IPS-NIHi7 (cell line): ENCODE measurements around the gene MINDY4.
A peak's percentile ranks its signal among the peaks of the same experiment; 100 is the strongest.

Experiments used
- DNase-seq: peaks from one replicate; pipeline ENCODE4 v3.0.0; 2012; ENCODE audit warnings: mixed read lengths; ENCODE audit errors: extremely low spot score

MINDY4 gene

DNA sequence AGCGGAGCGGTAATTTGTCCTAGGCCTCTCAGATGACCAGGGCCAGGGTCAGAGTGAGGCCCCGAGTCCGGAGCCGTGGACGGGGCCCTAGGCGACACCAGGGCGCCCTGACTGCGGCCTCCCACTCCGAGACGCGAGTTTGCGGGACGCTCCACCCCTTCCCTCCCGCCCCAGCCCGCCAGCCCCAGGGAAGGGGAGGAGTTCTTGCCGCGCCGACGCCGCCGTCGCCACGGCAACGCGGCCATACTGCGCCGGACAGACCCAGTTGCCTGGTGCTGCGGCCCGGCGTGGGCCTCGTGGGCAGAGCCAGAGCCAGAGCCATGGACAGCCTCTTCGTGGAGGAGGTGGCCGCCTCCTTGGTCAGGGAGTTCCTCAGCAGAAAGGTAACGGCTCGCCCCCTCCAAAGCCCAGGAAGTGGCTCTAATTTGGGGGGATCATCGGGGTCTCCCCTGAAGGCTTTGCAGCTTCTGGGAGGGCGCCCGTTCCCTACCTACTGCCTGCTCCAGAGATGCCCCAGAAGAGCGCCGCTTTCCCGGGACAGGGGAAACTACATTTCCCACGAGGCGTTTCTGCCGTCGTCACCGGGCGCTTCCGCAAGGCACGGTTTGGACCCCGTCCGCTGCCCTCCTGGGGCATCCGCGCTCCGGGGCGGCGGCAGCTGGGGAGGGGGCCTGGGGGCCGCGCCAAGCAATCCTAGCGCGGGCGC, at the start of gene MINDY4:
TSS of gene MINDY4 (plus strand) at position 244 of the 706 bp plus-strand sequence. CDS start at position 321, 77 bp downstream.
- DNase-seq = peak; percentile 95

GRCh38 chr7:30722187-30722586, 49.0 kb upstream of the MINDY4 start:
- DNase-seq = no peak

DNA sequence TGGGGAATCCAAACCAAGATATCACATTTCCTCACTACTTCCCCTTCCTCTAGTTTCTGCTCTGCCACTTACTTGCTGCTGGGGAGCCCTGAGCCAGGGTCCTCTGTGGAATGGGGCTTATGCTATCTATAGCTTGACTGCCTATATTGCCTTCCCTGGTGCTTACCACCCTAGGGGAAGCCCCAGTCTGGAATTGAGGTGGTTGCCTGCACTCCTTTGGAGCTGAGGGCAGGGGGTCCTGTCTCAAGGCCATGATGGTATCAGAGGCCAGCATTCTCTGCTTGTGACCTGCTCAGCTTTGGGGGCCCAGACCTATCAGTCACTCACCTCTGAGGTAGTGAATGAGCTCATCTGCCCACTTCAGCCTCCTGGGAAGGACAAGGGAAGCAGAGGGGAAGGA, 48.5 kb upstream of the MINDY4 start:
- no peak for DNase-seq

GRCh38 chr7:30723776-30724175, 47.4 kb upstream of the MINDY4 start:
- DNase-seq = no peak

- no peak for DNase-seq
Observed at GRCh38 chr7:30726296-30727006, 44.8 kb upstream of the MINDY4 start.

- no peak for DNase-seq
Observed at GRCh38 chr7:30727061-30727945, 43.9 kb upstream of the MINDY4 start.

DNA sequence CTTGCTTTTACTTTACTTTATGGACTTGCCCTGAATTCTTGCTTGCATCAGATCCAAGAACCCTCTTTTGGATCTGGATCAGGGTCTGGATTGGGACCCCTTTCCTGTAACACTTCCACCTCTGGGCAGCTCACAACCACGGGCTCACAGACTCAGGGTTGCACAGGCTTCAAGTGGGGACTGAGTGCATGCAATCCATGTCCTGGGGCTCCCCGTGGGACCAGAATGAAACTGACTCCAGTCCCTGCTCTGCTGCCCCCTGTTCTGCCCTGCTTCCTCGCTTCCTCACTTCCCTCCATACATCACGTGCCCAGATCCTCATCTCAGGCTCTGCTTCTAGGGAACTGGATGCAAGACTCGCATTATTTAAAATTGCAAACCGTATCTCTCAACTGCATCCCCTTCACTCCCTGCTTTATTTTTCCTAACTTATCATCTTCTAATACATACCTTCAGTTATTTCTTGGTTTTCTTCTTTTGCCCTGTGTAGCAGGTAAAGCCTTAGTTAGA, 42.6 kb upstream of the MINDY4 start:
- no peak for DNase-seq

DNA sequence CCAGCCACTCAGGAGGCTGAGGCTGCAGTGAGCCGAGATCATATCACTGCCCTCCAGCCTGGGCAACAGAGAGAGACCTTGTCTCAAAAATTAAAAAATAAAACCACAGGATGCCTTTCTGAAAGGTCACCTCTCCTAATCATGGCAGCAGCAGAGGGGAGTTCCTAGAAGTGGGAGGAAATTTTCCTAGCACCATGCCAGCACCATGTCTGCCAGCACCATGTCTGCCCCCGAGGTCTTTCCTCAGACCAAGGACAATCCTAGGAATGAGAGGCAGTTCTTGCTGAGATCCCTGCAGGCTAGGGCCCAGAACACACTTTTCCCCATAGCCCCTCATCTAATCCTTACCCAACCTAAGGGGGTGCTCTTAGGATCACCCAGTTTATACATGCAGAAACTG, 41.6 kb upstream of the MINDY4 start:
- no peak for DNase-seq

DNA sequence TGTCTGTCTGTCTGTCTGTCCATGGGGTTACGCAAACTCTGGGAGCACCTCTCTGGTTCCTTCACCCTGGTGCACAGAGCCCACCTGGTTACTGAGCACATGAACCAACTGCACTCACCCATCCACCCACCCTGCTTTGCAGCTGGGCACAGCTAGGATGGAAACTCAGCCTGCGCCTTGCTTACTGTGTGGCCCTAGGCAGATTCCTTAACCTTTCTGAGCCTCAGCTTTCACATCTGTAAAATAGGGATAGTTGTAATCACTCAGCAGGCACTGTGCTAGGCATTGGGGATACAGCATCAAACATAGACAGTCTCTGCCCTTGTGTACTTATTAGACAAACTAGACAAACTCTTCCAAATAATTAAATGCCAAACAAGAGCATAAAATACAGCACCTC, 41.1 kb upstream of the MINDY4 start:
- DNase-seq = no peak

- no peak for DNase-seq
Observed at GRCh38 chr7:30730996-30731395, 40.2 kb upstream of the MINDY4 start.

GRCh38 chr7:30731581-30731980, 39.6 kb upstream of the MINDY4 start:
- no peak for DNase-seq

DNA sequence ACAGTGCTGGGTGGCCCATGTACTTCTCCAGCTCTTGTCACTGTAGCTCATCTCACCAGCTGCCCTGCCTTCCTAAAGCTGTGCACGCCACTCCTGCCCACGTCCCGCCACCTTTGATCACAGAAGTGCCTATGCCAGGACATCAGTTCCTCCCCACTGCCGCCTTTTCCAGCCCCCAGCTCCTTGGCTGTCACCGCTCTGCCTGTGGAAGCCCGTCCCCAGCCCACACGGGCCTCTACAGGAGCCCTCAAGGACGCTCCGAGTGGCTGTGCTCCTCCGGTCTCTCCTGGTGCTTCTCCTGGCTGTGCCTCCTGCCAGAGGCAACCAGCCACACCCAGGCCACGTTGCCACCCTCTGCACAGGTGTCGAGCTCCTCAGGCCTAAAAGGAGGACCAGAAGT, 38.6 kb upstream of the MINDY4 start:
- no peak for DNase-seq

- no peak for DNase-seq
Observed at GRCh38 chr7:30733216-30733615, 38.0 kb upstream of the MINDY4 start.

DNA sequence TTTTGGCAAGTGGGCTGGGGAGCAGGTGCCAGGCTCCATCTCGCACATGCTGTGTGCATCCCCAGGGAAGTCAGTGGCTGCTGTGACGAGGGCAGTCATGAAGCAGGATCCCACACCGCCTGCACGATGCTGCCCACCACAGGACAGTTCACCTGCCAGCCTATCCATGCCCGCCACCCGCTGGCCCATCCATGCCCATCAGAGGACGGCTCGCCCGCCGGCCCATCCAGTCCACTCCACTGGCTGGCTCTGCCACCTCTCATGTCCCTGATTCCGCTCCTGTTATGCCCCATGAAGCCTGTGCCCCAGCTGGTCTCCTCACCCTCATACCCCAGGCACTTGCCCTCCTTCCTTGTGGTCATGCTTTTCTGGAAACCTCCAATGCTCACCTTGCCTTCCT, 37.5 kb upstream of the MINDY4 start:
- DNase-seq = no peak

DNA sequence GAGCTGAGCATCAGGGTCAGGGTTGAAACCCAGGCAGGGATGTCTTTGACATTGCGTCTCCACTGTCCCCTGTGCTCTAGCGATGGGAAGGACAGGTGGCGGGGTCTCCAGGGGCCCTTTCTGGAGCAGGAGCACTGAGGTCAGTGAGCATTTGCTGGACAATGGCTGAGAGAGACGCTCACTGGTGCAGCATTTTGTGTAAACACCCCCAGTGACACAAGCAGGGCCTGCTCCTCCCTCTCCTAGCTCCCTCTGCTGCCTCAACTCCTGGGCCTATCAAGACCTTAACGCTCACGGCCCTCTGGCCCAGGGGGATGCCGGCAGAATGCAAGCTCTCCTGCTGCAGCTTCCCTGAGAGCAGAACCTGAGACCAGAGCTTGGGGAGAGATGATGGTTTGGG, 36.7 kb upstream of the MINDY4 start:
- no peak for DNase-seq

DNA sequence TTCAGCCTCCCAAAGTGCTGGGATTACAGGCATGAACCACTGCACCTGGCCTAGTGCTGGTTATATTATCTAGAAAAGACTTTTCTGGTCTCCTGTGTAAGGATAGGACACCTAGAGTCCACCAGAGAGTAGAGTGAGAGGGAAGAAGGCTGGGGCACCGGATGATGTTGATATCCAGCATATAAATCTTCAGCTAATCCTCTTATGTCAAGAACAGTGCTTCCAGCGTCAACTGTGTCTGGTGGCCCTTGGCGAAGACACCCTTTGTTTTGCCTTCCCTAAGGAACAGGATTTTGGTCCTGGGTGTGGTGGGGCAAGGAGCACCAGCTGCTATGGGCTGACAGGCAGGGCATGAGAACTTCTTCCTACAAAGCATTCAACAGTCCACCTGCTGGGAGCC, 35.6 kb upstream of the MINDY4 start:
- no peak for DNase-seq

- no peak for DNase-seq
Observed at GRCh38 chr7:30736291-30736690, 34.9 kb upstream of the MINDY4 start.

DNA sequence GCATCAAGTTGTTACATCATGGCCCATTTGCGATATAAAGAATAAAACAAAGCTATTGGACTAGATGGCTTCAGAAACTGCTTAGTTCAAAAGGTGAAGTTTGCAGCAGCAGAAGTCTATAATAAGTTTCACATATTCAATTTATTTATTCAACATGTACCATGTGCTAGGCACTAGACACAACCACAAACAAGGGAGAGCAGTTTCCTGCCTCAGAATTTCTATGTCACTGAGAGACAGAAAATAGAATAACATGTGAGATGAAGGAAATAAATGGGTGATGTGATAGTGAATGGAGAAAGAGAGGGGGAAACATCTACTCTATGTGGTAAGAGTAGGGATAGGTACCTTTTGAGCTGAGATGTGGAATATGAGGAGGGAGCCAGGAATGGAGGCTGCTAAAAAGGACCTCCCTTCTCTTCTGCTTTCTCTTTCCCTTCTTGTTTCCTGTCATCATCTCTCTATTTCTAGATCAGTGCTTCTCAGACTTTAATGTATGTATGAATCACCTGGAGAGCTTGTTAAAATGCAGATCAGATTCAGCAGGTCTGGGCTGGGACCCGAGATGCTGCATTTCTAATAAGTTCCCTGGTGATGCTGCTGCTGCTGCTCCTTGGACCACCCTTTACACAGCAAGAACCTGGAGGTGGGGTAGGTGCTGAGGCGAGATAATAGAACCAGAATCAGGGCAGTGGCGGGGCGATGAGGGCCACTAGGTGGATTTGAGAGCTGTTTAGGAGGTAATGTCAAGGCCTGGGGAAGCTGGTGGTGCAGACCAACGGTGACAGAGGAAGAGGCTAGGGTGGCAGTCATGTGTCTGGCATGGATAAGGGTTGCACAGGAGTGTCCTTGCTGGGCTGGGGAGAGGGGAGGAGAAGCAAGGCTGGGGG, 32.9 kb upstream of the MINDY4 start:
- DNase-seq = no peak

DNA sequence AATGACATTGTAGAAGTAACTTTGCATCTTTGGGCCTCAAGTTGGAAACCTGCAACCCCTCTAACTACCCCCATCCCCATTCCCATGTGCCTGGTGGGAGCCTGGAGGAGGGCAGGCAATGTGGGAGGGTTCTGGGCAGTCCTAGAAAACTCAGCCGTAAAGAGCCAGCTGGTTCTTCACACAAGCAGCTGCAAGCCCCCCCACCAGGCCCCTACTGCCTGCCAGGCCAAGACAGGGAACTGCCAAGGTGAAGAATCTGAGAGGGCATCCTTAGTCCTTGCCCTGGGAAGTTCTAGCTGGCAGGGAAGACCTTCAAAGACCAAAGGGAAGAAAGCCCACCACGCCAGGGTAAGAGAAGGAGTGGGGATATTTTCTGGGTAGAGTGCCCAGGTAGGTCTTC, 31.5 kb upstream of the MINDY4 start:
- DNase-seq = no peak

DNA sequence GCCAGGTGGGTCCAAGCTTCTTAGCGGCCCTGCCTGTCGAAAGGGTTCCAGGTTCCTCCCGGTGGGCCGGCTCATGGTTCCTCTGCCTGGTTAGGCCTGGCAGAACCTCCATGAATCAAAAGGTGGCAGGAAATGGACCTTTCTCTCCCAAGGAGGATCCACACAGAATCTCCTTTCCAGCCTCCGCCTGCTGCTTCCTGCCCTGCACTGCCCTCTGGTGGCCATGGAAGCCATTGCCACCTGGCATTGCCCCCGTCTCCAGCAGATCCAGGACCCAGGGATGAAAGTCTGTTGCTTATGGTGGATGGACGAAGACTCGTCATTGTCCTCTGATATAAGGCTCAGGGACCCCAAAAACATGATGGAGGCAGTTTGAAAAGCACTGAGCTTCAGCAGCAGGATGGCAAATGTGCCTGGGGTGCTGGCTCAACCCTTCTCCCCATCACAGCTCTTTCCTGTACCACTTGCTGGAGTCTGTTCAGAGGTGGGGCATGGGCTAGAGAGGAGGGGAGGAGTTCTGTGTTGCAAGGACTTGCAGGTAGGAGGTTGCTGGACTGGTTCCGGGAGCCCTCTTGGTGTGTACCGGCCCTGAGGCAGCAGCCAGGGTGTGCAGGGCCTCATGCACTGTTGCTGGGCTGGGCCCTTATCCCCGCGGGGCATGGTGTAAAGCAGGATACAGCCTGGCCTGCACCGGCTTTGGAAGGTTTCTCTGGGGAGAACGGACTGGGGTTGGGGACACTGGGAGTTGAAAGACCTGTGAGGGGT, 30.6 kb upstream of the MINDY4 start:
- DNase-seq = peak; percentile 95

DNA sequence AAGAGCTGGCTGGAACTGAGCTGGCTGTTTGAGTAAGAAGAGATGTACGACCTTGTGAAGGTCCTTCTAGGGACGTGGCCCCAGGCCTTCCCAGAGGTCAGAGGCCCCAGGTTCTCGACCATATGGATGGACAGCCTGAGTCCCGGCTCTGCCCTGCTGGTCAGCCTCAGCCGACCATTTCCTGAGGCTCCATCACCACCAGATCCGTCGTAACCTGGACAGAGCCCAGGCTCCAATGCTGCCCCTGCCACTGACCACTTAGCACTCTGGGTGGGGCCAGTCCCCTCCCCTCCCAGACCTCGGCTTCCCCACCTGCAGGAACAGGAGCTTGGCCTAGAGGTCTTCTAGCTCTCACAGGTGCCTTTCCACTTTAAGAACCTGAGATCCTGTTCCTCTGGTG, 29.9 kb upstream of the MINDY4 start:
- DNase-seq = no peak
